GM10266 (cell line): ENCODE results near the gene NT5C3B.

Source experiments
- DNase-seq: peaks from one replicate; pipeline ENCODE4 v3.0.0; 2012; ENCODE audit errors: extremely low spot score
- TF ChIP-seq, protein P1 (sequence below): IDR thresholded peaks from 2 replicates; pipeline ENCODE4 v1.5.1; 2012; ENCODE audit warnings: mild to moderate bottlenecking, low read depth; ENCODE audit not compliant: control insufficient read depth, insufficient read depth; ENCODE audit errors: missing control alignments

NT5C3B gene

DNA sequence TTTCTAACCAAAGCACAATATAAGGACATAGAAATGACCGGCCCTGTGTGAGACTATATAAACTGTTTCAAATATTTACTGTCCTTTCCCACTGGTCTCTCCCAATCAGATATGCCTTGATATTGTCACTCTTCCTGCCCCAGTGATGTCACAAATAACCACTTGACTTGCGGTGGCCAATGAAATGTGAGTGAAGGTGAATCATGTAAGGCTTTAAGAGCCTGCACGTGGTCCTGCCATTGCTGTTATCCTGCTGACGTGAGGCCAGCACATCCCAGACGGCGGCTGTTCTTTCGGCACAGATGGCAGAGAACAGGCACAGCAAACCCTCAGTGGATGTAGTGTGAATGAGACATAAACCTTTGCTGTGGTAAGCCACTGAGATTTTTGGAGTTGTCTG, 34.6 kb upstream of the NT5C3B start:
- DNase-seq, result no peak
- TF ChIP-seq, protein P1, sequence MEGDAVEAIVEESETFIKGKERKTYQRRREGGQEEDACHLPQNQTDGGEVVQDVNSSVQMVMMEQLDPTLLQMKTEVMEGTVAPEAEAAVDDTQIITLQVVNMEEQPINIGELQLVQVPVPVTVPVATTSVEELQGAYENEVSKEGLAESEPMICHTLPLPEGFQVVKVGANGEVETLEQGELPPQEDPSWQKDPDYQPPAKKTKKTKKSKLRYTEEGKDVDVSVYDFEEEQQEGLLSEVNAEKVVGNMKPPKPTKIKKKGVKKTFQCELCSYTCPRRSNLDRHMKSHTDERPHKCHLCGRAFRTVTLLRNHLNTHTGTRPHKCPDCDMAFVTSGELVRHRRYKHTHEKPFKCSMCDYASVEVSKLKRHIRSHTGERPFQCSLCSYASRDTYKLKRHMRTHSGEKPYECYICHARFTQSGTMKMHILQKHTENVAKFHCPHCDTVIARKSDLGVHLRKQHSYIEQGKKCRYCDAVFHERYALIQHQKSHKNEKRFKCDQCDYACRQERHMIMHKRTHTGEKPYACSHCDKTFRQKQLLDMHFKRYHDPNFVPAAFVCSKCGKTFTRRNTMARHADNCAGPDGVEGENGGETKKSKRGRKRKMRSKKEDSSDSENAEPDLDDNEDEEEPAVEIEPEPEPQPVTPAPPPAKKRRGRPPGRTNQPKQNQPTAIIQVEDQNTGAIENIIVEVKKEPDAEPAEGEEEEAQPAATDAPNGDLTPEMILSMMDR, result no peak

GRCh38 chr17:41870097-41870496, 34.1 kb upstream of the NT5C3B start:
- TF ChIP-seq, protein P1, result no peak
- no peak for DNase-seq

DNA sequence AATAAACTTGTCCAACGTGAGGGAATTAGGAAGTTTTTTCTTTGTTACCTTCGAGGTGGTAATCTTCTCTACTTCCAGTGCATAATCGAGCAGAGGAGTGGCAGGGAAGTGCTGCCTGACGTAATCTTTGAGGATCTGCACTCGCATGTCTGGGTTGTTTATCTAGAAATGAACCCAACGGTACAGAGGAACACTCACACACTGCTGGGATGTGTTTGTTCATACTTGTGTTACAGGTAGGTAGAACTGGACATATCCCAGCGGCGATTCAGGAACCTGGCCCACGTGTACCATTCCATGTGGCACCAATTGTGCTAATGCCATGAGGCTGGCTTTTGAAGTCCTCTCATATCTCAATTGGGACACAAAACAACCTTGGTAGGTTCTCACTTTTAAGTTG, 33.4 kb upstream of the NT5C3B start:
- no peak for DNase-seq
- TF ChIP-seq, protein P1, result no peak

- DNase-seq, result no peak
- TF ChIP-seq, protein P1, result no peak
Measured at GRCh38 chr17:41868568-41868967, 32.5 kb upstream of the NT5C3B start.

GRCh38 chr17:41865596-41865893, 29.5 kb upstream of the NT5C3B start:
- TF ChIP-seq, protein P1, result no peak
- DNase-seq, result no peak

GRCh38 chr17:41864836-41865595, 29.0 kb upstream of the NT5C3B start, which contains the start of gene KLHL11:
Gene KLHL11, minus strand, starts transcription at chr17:41865423. Its CDS starts 53 bp downstream, at chr17:41865370.
- TF ChIP-seq, protein P1, result peak; percentile 23
- DNase-seq, result peak; percentile 95

DNA sequence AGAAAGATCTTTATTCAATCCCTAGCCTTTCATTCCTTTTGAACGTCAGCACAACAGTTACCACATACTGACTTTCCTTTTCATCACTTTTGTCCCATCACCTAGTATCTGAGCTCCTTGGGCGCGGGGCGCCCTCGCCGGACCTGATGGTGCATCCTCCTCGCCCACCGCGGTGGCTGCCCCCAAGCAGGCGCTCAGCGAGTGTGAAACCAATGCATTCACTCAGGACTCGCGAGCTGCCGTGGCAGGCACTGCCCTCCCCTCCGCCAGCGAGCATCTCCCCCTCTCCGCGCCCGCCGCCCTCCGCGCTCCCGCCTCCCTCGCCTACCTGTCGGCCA, 28.4 kb upstream of the NT5C3B start:
- TF ChIP-seq, protein P1, result no peak
- DNase-seq, result no peak
